GM12874 (cell line): ENCODE results near the gene C17orf50.

ENCODE experiments used
- TF ChIP-seq, protein P1 (sequence below): IDR thresholded peaks from 2 replicates; pipeline ENCODE4 v1.5.1; 2011; ENCODE audit warnings: low read depth, mild to moderate bottlenecking, control low read depth, low read length, moderate library complexity; ENCODE audit not compliant: insufficient read depth

The C17orf50 gene

DNA sequence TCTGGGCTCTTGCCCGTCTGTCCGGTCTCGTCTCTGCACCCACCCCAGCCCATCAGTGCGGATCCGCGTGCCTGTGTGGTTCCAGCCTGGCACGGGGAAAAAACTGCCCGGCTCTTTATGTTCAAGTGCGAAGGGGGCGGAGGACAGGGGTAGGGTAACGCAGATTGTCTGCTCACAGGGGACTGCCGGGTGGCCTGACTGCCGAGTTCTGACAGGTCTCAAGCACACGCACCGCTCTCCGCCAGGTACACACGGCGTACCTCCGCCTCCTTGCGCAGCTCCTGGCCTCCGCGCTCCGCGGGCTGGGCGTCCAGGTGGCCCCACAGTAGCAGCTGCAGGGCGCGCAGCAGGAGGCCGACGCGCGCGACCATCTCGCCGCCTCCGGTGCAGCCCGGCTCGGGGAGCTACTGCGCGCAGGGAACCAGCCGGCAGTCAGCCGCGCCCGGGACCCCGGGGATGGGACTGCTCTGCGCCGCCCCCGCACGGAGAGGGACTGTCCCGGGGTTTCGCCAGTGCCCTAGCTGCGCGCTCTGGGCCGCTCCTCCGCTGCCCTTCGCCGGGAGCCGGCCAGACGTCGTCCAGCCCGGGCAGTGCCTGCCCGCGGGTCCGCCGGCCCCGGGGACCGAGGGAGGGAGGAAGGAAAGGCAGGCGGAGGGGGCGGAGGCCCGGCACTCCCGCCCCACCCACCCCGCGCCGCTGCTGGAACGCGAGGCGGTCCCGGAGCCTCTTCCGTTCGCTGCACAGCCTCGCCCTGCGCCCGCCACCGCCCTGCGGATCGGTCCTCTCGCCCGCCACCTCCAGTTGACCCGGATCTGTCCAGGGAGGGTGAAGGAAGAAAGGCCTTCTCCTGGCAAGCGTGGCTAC, 34.6 kb downstream of the C17orf50 start, which contains the start of gene MMP28:
Gene MMP28 (minus strand): TSS at position 635 of the 864 bp plus-strand sequence. CDS start 264 bp downstream, at position 371.
- TF ChIP-seq, protein P1, sequence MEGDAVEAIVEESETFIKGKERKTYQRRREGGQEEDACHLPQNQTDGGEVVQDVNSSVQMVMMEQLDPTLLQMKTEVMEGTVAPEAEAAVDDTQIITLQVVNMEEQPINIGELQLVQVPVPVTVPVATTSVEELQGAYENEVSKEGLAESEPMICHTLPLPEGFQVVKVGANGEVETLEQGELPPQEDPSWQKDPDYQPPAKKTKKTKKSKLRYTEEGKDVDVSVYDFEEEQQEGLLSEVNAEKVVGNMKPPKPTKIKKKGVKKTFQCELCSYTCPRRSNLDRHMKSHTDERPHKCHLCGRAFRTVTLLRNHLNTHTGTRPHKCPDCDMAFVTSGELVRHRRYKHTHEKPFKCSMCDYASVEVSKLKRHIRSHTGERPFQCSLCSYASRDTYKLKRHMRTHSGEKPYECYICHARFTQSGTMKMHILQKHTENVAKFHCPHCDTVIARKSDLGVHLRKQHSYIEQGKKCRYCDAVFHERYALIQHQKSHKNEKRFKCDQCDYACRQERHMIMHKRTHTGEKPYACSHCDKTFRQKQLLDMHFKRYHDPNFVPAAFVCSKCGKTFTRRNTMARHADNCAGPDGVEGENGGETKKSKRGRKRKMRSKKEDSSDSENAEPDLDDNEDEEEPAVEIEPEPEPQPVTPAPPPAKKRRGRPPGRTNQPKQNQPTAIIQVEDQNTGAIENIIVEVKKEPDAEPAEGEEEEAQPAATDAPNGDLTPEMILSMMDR = no peak

DNA sequence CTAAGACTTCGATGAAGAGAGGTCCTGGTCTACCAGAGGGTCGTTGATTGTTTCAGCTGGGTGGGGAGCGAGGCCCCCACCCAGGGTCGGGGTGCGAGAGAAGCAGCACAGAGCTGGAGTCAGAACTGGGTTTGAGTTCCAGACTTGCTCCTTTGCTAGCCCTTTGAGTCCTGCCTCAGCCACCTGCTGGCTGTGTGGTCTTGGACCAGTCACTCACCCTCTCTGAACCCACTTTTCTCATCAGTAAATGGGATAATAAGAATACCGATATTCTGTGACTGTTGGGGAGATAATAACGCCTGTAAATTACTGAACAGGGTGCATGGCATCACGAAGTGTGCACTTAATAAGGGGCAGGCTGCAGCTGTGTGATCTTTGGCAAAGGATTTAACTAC, 35.2 kb downstream of the C17orf50 start:
- TF ChIP-seq, protein P1 = no peak

DNA sequence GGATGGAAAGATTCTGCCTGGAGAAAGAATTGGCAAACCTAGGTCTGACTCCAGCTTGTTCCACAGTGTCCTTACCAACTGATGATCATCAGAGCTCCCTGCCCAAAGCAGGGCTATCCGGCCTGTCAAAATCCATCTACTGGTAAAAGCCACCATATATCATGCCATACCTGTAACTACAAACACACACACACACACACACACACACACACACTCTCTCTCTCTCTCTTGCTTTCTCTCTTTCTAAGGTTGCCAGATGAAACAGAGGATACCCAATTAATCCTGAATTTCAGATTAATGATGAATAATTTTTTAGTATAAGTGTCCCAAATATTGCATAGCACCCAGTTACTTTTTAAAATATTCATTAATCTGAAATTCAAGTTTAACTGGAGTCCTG, 36.3 kb downstream of the C17orf50 start:
- TF ChIP-seq, protein P1 = no peak

DNA sequence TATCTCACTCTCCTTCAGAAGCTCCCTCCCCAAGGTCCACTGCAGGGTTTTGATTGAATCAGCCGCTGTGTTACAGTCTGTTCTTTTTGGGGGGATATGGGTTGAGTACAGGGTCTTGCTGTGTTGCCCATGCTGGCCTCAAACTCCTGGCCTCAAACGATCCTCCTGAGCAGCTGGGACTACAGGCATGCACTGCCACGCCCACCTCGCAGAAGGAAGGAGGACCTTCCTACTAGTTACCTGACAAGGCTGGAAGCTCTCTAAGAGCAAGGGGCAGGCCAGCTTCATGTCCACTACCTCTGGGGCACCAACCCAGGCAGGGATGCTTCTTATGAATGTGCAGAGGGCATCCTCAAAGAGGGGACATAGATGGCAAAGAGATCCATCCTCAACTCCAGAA, 36.7 kb downstream of the C17orf50 start:
- TF ChIP-seq, protein P1 = no peak

DNA sequence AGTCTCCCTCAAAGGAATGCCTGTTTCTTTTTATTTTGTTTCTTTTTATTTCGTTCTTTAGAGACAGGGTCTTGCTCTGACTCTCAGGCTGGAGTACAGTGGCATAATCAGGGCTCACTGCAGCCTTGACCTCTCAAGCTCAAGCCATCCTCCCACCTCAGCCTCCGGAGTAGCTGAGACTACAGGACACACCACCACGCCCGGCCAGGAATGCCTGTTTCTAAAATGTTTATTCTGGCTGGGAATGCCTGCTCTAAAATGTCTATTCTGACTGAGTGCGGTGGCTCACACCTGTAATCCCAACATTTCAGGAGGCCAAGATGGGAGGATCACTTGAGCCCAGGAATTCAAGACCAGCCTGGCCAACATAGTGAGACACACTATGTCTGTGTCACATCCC, 37.2 kb downstream of the C17orf50 start:
- TF ChIP-seq, protein P1 = no peak

DNA sequence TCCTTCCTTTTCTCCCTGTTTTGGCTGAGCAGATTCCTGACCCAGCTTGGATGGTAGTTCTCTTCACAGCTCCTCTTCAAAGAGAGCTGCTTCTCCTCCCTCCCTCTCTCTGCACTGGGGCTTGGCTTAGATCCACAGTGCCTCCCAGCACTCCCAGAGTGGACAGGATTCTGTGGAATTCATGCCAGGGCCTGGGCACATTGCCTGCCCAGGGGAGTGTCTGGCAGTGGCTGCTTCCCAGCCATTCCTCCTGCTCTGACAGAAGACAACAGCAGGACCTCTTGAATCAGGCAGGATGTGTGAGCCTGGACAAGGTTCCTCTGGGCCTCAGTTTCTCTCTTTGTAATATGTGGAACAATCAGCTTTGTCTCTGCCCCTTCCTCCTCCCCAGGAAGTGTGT, 39.3 kb downstream of the C17orf50 start:
- TF ChIP-seq, protein P1 = no peak

DNA sequence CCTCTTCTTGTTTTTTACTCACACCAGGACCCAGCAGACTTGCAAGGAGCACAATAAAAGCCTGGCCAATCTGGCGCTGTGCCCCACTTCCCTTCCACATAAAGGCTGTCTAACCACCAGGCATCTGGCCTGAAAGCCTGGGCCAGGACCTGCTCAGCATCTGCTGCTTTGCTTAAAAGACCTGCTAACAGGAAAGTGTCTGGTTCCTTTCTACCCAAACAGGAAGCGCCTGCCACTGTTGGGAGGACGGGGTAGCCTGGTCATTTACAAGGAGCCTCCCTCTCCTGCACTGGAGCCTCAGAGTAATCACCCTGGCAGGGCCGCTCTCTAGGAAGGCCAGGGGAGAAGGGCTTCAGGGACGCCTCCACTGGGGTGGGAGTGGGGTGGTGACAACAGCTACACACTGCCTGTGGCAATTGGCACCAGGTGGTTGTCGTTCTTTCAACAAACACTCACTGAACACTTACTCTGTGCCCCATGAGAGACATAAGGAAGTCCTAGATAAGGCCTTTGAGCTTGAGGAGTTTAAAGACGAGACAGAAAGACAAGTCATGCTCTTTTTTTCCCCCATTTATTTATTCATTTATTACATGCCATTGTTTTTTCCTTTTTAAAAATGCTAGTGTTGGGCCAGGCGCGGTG, 41.0 kb downstream of the C17orf50 start:
- TF ChIP-seq, protein P1 = no peak
